HG03457 (cell line): ENCODE results near the gene WNT3.

Experiments
- ATAC-seq: cut with Tn5 transposase; IDR thresholded peaks from one replicate; pipeline ENCODE4 v1.9.1; 2021; ENCODE audit warnings: moderate number of reproducible peaks; ENCODE audit not compliant: unreplicated experiment

Gene WNT3

DNA sequence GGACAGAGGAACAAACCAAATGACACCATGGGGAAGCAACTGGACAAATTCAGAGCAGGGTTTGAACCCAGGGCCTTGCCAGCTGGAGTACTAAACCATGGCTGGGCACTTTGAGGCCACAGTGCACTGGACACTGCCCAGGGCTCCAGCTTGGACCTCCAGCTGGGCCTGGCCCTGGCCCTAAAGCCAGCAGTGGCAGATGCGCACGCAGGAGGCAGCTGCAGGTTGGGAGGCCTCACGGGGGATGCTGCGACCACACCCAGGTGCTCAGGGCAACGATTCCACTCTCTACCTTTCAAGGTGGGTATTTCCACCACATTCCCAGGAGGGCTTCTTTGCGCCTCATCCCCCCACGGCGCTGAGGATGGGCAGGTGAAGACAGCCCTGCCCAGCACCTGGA lies 28.9 kb downstream of the WNT3 start:
- ATAC-seq: no peak

DNA sequence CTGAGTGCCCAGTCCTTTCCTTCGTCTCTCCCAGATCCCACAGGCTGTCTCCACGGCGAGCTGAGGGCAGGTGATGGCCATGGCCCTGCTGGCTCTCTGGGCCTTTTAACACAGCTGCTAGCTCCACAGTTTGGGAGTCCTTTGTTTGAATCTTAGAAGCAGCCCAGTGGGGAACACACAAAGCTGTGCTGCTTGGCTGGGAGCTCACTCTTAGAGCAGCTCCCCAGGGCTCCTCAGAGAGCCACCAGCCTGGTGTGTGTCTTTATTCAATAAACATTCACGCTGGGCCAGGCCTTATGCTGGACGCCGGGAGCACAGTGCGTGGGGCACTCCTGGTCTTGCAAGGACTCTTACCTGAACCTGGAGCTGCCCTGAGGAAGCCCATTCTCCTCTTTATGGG lies 29.7 kb downstream of the WNT3 start:
- no peak for ATAC-seq

DNA sequence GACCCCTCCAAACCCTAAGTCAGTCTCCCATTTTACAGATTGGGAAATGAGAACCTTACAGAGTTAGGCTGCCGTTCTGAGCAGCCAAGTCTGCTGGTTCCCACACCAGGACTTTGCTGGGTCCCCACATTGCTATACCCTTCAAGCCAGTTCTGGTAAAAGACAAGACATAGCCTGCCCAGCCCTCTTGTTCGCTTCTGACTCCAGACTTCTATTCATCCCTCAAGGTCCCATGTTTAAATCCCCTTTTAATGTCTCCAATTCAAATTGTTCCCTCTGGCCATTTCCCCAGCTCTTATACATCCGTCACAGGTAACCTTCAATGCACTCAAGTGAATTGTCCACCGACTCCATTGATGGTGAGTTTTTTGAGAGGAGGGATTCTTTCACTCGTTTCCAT lies 30.2 kb downstream of the WNT3 start:
- ATAC-seq: no peak

DNA sequence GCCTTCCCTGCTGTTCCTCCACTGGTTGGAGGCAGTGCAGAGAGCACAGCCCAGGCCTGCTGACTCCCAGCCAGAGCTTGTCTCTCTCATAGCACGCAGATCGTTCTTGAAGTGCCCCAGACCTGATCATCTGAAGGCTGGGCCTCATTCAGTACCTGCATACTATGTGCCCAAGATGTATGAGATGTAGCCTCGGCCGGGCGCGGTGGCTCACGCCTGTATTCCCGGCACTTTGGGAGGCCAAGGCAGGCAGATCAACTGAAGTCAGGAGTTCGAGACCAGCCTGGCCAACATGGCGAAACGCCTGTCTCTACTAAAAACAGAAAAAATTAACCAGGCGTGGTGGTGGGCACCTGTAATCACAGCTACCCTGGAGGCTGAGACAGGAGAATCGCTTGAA lies 31.0 kb downstream of the WNT3 start:
- ATAC-seq: no peak

DNA sequence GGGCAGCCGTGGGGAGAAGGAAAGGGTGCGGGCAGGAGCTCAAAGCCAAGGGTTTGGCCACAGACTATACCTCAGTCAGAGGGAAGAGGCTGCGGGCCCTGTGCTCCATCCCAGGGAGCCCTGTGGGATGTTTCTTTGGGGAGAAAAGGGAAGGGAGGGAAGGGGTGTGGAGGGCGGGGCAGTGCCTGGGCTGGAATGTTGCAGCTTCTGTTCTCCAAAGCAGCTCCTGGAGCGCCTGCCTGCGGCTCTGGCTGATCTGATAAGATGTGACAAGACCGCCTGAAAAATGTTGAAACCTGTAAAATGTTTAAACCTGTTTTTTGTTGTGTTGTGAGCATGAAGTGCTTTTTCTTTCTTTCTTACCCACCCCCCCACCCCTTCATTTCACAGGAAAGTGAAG lies 32.8 kb downstream of the WNT3 start:
- no peak for ATAC-seq

DNA sequence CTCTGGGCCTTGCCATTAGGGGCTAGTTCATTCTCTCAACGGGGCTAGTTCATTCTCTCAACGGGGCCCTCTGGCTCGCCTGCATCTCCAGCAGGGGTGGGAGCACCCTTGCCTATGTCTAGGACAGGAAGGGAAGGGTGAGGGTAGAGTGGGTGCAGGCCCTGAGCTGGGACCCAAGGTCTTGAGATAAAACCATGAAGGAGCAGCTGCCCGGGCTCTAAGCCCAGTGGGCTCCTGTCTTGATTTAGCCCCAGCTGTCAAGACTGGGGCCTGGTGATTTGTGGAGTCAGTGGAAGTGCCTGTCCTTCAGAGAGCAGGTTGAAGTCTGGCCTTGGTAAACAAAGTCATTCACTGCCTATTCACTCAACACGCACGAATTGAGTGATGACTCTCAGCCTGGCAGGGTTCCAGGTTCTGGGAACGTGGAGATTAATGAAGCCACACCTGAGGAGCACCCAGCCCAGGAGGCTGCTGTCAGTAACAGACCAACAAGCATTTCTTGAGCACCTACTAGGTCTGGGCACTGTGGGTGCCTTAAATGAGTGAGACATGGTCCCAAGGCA lies 35.4 kb downstream of the WNT3 start:
- ATAC-seq: no peak

DNA sequence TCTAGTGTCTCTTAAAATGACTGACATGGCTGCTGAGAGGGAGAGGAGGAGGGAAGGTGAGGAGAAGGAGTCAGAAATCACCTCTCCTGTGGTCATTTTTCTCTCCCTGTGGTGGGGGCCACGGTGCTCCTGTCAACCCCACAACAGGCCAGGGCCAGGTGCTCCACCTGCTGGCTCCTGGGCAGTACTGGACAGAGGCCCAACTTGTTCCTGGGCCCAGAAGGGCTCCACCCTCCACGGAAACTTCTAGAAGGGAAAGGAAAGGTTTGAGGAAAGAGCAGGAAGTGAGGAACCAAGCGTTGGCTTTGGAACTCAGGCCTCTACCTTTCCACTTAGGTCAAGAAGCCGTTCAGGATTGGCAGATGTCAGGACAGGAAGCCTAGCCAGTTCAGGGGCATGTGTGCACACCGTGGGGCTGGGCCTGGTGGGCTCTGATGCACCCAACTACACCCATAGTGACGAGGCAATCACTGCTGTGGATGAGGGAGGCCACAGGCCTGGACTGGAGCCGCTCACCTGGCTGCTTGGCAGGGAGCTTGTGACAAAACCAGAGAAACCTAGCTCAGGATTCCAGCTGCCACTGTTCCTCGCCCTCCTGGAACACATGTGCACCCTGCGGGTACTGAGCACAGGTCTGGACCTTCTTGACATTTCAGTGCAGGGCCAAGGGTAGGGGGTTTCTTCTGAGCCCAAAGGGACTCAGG lies 36.1 kb downstream of the WNT3 start:
- no peak for ATAC-seq

DNA sequence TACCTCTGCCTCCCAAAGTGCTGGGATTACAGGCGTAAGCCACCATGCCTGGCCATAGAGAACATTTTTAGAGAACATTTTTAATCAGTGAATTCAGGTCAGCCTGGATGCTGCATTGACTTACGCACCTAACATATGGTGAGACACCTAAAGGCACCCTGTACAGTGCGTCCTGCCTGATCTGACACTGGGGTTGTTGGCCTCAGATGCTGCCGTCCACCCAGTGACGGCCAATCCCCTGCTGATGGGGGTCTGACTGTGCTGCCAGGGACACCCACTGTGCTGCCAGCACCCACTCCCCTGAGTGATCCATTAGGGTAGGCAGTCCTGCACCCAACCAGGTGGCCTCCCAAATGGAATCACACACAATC lies 38.5 kb downstream of the WNT3 start:
- no peak for ATAC-seq

DNA sequence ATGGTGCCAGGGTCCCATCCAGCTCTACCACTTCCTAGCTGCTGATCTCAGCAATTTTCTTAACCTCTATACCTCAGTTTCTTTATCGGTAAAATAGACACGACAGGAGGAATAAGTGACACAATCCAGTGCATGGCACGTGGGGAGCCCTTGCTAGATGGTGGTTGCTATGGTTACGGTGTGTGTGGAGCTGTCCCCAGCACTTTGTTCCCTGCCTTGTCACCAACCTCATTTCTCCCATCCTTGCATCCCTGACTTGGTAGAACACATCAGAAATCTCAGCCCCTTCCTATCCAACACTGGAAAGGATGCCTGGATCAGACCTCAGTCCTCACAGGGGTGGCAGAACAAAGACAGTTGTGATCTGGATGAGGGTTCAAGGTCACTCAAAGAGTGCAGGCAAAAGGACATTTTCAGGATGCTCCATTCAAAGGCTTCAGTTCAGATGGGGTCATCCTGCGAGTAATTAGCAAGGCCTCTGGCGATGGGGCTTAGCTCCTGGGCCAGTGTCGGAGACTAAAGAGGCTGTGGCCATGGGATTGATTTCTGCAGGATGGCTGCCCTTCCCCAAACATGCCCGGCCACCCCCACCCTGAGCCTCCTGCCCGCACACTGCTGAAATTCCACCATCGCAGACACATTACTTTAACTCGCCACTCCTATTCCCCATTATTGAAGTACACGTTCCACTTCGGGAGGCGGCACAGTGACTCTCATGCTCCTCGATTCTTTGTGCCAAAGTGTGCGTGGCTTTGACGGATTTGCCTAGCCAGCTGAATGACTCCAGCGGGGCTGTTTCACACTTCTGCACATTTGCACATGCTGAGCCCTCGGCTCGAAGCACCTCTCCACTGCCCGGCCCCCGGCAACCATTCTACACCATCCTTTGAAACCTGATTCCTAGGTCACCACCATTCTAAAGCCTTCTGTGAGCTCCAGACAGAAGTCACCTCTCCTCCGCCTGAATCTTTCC lies 40.3 kb downstream of the WNT3 start:
- ATAC-seq: no peak

DNA sequence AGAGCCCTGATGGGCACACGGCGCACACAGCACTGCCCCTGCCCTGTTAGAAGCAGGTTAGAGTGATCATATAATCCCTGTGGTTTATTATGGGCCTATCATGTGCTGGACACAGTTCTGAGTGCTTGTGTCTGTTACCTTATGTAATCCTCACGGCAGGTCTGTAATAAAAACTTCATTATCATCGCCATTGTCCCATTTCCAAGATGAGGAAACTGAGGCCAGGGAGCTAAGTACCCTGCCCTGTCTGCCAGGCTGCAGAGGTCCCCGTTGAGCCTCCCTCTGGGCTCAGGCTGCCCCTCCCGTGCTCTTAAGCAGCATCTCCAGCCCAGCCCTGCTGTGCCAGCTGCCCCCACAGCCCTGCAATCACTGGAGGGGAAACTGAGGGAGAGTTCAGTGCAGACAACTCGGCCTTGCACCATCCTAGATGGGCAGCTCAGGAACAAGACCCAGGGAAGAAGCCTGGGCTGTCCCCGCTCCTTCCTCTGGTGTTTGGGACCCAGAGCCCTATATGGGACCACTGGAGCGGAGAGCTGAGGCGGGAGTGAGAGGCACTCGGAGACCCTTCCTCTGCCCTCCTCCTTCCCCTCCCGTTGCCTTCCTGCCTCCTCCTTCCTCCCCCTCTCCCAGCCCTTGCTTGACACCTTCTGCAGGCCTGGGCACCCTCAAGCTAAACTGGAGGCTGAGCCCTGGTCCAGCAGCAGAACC lies 42.0 kb downstream of the WNT3 start:
- ATAC-seq: no peak

DNA sequence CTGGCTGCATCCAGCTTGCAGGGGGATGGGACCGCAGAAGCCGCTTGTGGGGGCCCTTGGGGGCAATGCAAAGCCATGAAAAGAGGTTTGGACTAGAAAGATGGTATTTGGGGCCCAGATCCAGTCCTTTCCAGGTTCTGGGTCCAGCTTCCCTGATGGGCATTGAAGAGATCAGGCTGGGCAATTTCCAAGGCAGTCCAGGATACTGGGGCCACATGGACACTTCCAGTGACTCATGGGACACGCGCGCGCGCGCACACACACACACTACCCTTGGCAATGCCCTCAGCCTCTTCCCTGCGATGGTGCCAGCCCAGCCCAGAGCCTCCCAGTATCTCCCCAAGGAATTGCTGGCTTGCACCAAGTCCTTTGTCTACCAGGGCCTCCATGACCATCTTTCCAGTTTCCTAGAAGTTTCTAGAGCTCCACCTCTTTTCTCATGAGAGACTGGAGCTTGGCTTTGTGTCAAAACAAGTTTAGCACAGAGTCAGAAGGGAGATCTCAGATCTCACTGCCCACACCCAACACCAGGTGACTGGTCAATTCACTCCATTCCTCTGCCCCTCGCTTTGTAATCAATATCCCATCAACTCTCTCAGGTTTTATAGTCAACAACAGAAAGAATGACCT lies 44.3 kb downstream of the WNT3 start:
- no peak for ATAC-seq

DNA sequence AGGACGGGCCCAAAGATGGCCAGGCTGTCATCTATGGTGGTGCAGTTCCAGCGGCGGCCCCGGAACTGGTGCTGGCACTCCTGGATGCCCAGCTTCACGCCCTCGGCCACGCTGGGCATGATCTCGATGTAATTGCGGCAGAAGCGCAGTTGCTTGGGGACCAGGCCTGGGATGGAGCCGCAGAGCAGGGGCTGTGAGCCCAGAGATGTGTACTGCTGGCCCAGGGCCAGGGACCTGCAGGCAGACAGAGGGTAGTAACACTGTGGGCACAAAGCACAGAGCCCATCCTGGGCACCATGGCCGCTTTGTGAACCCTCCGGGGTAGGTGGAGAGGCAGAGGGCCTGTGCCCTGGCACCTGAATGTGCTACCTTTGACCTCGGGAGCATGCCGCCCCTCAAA lies 44.8 kb downstream of the WNT3 start:
- no peak for ATAC-seq

DNA sequence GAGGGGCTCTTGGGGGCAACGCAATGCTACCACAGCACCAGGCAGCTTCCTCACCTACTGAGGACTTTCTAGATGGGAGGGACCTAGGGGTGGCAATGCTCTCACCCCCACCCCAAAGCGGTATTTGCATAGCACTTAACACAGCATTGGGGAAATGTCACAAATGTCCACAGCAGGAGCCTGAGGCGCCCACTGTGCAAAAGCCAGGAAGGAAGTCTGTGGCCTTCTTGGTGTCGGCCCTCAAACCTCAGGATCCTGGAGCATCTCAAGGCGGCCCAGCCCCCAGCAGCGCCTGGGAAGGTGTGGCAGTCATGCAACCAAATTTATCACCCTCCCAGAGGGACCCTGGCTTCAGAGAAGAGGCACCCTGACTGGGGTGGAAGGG lies 45.3 kb downstream of the WNT3 start:
- no peak for ATAC-seq

DNA sequence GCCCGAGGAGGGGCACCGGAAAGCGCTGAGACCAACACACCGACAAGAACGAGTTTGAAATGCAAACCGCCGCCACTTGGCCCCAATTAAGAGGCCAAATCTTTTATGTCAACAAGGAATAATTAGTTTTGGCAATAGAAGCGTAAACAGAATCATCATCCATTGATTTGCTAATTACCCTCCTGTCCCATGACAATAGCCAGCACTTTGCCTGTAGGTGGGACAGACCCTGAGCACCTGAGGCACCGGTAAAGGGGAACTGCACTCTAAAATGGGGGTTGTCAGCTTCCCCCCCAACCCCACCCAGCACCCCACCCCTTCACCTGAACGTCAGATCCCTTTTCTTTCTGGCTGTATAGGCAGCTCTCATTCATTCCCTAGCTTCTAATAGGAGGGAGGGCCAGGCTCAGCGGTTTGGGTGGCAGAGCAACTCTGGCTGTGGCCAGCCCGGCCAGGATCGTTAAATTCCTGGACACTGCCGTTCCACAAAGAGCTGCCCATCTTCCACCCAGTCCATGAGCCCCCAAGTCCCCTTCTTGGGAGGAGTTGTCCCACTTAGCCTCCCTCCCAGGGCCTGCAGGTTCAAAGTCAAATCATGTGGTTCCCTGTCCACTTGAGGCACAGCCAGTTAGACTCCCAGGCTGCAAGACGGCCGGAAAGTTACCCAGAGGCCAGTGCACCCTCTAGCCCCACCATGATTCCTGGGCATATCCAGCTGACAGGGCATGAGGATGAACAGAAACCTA lies 45.8 kb downstream of the WNT3 start:
- ATAC-seq: no peak

DNA sequence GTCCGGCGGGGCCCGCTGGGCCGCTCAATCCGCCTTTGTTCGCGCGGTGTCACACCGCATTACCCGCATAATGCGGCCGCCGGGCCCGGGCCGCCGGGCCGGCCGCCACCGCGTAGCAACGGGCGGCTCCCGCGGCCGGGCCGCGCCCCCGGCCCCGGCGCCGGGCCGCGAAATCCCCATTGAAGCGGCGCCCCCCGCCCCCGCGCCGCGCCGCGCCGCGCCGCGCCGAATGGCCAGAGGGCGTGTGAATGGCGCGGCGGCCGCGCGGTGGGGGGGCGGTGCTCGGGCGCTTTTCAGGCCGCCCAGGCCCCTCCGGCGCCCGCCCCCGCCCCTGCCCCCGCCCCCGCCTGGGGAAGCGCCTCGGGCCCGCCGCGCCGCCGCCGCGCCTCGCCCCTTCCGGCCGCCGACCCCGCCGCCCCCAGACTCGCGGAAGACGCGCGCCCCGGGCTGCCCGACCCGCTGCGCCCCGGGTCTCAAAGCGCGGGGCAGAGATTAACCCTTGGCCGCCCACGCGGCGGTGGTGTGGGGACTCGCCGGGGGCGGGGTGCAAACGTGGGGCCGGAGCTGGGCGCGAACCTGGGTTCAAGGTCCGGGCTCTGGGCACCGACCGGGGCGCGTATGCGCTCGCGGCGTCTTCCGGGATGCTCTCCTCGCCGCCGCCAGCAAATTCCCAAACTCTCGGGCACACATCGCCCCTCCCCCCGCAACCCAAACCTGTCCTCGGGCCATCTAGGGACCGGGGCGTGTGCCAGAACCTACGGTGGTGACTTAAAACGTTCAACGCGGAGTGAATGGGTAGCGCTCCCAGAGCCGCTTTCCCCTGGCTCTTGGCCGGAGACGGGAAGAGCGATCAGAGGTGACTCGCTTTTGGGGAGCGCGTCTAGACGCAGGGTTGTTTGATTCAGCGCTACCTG lies 46.7 kb downstream of the WNT3 start:
- ATAC-seq: no peak

DNA sequence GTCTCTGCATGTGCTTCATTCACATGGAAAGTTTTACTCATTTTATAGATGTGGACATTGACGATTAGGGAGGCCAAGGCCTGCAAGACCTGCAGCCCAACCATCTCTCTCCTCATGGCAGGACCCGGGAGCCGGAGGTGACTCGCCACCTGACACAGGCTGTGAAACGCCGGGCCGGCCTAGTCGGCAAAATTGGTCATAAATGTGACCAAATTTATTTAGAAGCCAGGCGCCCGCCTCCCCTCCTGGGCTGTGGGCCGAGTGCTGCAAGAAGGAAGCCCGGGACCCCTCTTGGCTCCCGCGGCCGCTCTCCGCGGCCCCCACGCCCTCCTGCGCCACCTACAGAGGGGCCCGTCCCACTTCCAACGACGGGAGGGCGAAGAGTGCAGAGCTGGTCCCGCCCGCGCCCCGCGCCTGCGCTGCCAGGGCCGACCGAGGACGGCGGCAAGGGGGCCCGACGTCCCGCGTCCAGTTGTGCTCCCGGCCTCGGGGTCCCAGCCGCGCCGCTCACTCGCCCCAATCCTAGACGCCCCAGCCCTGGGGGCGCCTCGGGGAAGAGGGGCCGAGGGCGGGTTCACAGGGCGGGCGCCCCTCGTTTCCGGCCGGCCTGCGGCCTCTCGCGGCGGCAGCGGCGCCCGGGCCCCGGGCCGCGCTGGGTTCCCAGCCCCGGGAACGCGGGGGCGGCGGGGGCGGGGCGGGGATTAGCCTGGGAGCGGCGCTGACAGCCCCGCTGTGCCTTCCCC lies 47.5 kb downstream of the WNT3 start:
- ATAC-seq: no peak

DNA sequence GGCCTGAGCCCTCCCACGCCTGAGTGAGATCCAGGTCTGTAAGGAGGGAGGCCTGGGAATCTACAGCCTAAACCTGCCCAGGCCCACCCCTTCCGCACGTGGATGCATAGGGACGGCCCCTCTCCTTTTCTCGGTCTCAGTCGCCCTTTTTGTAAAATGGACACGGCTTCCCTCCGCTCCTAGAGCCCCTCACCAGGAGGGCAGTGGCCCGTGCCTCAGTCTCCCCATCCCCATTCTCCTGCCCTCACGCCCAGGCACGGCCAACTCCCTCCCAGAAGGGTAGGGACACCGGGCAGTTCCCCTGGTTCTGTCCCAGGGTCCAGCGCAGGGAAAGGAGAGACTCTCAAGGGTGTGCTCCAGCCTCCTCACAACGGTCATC lies 48.1 kb downstream of the WNT3 start:
- ATAC-seq: no peak
